Kidney (tissue), 14 donors: ENCODE measurements around the gene OVAAL. TPM values are rescaled to one million over a fixed set of nuclear protein-coding genes. Genes with fewer than 3 reads are reported as not detected.

Experiments used
- DNase-seq, 5 donors: peaks; one replicate each; pipeline ENCODE4 v3.0.0-alpha.2; 2013 to 2020
- FAIRE-seq: peaks from 2 replicates; lab custom pipeline; 2012; peaks lifted over from hg19 to GRCh38; lab: Jason Lieb, UNC
- H3K27ac ChIP-seq, 2 donors: one replicate each; pipeline ENCODE4 v1.7.0; 2013; ENCODE audit warnings: low read depth in 2 of 2, low read length in 2 of 2, inconsistent platforms in 1 of 2
- H3K27me3 ChIP-seq: one replicate; pipeline ENCODE4 v1.7.1; 2013; ENCODE audit warnings: low read length, inconsistent platforms; ENCODE audit not compliant: control insufficient read depth, insufficient read depth
- H3K36me3 ChIP-seq, 3 donors: one replicate each; pipeline versions ENCODE4 v1.7.0 to v1.7.1; 2013; ENCODE audit warnings: low read length in 3 of 3, control low read depth in 1 of 3, inconsistent platforms in 1 of 3; ENCODE audit not compliant: insufficient read depth in 3 of 3, control insufficient read depth in 2 of 3
- H3K4me1 ChIP-seq, 3 donors: one replicate each; pipeline versions ENCODE4 v1.7.0 to v1.7.1; 2013; ENCODE audit warnings: low read length in 3 of 3, inconsistent platforms in 1 of 3, low read depth in 1 of 3; ENCODE audit not compliant: control insufficient read depth in 2 of 3, insufficient read depth in 2 of 3
- H3K4me3 ChIP-seq, 3 donors: one replicate each; pipeline versions ENCODE4 v1.7.0 to v1.8.1; 2013; ENCODE audit warnings: low read length in 3 of 3, control low read depth in 1 of 3, inconsistent platforms in 1 of 3
- H3K9ac ChIP-seq, 3 donors: one replicate each; pipeline versions ENCODE4 v1.7.0 to v1.7.1; 2013; ENCODE audit warnings: low read length in 3 of 3, control low read depth in 1 of 3, inconsistent platforms in 1 of 3
- H3K9me3 ChIP-seq, 3 donors: one replicate each; pipeline versions ENCODE4 v1.7.0 to v1.7.1; 2013; ENCODE audit warnings: low read length in 3 of 3, control low read depth in 1 of 3, inconsistent platforms in 1 of 3; ENCODE audit not compliant: control insufficient read depth in 2 of 3, insufficient read depth in 1 of 3
- CTCF ChIP-seq: IDR thresholded peaks from 3 replicates; pipeline ENCODE4 v1.5.1; 2012; ENCODE audit warnings: mild to moderate bottlenecking, moderate library complexity, borderline replicate concordance; ENCODE audit not compliant: insufficient read depth; ENCODE audit errors: extremely low read depth
- intact Hi-C: fragments of 100-400 bp; cut with DNase I; formaldehyde crosslinking; loops from one replicate; pipeline ENCODE4 v1.11.1; 2022
- polyA plus RNA-seq: library from polyadenylated mRNA; stranded (reverse); fragments of 350-450 nt; fragmentation: Illumina TruSeq; extraction: RNeasy Lipid Tissue Mini Kit (QIAGEN cat#74804); gene quantifications from one replicate; pipeline ENCODE4 v1.2.3, GENCODE V29; 2014; ENCODE audit warnings: low read depth, low replicate concordance; ENCODE audit not compliant: insufficient read depth
- total RNA-seq: library from RNA; stranded (reverse); fragmentation: NEBNext Ultra II Directional; extraction: Animal tissue kit (Norgen Biotek cat#: 25700); gene quantifications from one replicate; pipeline ENCODE4 v1.2.1, GENCODE V29; 2021
- donor health status: control.
- donor health status: control.
- donor health status: control.
- donor health status: control.
- donor health status: control.
- donor health status: DM: yes; HTN: yes; CAD: no.
- donor health status: Normal renal cell carcinoma (clear cell type).

The OVAAL gene
- total and polyA plus RNA-seq, 2 donors from 2014 or later = not detected

- FAIRE-seq = no peak
- Histone ChIP-seq H3K27me3 (no peaks in the 10 kb centered on the region), H3K27ac (no peak overlapping the region), H3K36me3 (no peaks in the 10 kb centered on the region), H3K9ac (no peak overlapping the region), H3K9me3 (no peaks in the 10 kb centered on the region), H3K4me3 (no peak overlapping the region), H3K4me1 (no peaks in the 10 kb centered on the region)
- no peak for TF ChIP-seq CTCF
- intact Hi-C loops = no loop called here
- DNase-seq = no peak
These were observed 29.4 kb downstream of the OVAAL start for GRCh38 chr1:180588121-180588520.

DNA sequence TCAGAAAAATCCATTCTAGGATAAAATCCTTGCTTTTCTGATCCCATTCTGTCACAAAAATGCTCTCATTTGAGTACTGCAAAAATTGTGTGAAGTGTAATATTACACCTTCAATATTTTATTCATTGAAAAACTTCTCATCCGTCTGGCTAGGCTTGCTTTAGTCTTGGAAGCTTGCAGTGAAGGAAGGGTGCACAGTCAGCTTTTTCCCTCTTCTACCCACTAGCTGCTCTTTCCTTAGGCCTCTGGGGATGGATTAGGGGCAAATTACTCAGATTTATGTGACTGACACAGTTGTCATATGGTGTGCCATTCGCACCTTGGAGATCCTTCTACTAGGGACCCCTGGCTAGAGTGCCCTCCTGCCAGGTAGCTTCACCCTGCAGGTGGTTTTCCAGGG is 32.1 kb downstream of the OVAAL start:
- Histone ChIP-seq H3K4me1 (no peaks in the 10 kb centered on the region), H3K4me3 (no peak overlapping the region), H3K9me3 (no peaks in the 10 kb centered on the region), H3K36me3 (no peaks in the 10 kb centered on the region), H3K27ac (no peak overlapping the region), H3K9ac (no peak overlapping the region), H3K27me3 (no peaks in the 10 kb centered on the region)
- no peak for DNase-seq
- TF ChIP-seq CTCF = no peak
- intact Hi-C loops = no loop called here
- no peak for FAIRE-seq

DNA sequence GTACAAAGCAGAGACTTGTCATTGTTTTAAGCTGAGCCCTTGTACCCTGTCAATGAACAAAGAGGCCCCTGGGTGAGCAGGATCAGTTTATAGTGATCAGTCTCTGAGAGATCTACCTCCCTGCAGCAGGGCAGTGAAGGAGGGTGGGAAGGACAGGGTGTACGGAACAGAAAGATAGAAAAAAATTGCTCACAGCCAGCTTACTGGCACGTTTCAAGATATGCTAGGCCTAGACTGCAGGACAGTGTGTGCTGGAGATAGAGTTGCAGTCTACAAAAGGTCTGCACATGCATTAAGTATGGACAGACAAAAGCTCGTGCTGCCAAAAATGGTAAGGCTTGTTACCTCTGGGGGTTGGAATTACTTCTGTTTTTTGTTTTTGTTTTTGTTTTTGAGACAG is 34.6 kb downstream of the OVAAL start:
- no peaks in the 10 kb centered on the region for H3K27me3 ChIP-seq
- no peak overlapping the region for H3K27ac ChIP-seq
- no peaks in the 10 kb centered on the region for H3K36me3 ChIP-seq
- H3K9ac ChIP-seq = no peak overlapping the region
- H3K9me3 ChIP-seq = no peaks in the 10 kb centered on the region
- intact Hi-C loops = no loop called here
- DNase-seq (no peak), FAIRE-seq (no peak)
- TF ChIP-seq CTCF = no peak
- H3K4me3 ChIP-seq = no peak overlapping the region
- peaks cover 0 to 4% (median under 1%) of the 10 kb centered on the region in 3 donors for H3K4me1 ChIP-seq

DNA sequence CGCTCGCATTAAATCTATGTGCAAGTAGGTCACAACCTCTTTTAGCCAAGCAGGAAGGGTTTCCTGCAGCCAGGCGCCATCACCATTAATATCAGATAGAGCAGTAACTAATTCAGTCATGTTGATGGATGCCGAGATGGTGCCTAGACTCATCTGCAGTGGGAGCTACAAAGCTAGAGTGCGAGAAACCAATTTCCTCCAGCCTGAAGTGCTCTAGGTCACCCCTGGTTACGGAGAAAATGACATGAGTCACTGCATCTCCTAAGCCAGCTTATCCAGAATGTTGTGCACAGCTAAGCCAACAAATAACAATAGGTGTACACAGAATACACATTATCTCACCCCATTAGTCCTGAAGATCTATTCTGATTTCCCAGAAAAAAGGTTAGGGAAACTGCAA is 36.0 kb downstream of the OVAAL start:
- no peak for TF ChIP-seq CTCF
- H3K4me1 ChIP-seq = peaks cover 0 to 11% (median 4%) of the 10 kb centered on the region in 3 donors
- peak in 1 of 5 donors; percentile 20 for DNase-seq
- intact Hi-C loops = no loop called here
- no peak overlapping the region for H3K4me3 ChIP-seq
- no peak for FAIRE-seq
- H3K36me3 ChIP-seq = no peaks in the 10 kb centered on the region
- no peak overlapping the region for H3K27ac ChIP-seq
- H3K9ac ChIP-seq = no peak overlapping the region
- H3K27me3 ChIP-seq = no peaks in the 10 kb centered on the region
- no peaks in the 10 kb centered on the region for H3K9me3 ChIP-seq
